Adrenal gland (tissue), 12 donors: ENCODE results near the gene ARHGEF28. TPM values are rescaled to one million over a fixed set of nuclear protein-coding genes. Genes with fewer than 3 reads are reported as not detected.

Experiments
- DNase-seq, 7 donors: peaks; one replicate each; pipeline ENCODE4 v3.0.0-alpha.2; 2019 to 2020
- H3K27ac ChIP-seq, 5 donors: fragments of 200-600 bp; sonication (generic) in 4 of 5; 1 replicate in 3 of 5; 2 replicates in 2 of 5; pipeline versions ENCODE4 v1.5.1 to v1.8.0; 2016 to 2020; ENCODE audit warnings: mild to moderate bottlenecking in 1 of 5
- H3K27me3 ChIP-seq: fragments of 200-600 bp; 2 replicates; pipeline ENCODE4 v1.8.0; 2021
- H3K36me3 ChIP-seq, 2 donors: fragments of 200-600 bp; replicated peaks in 1 of 2; 1 replicate in 1 of 2; 2 replicates in 1 of 2; pipeline versions ENCODE4 v1.5.1 to v1.8.0; 2018 to 2022
- H3K4me1 ChIP-seq, 2 donors: fragments of 200-600 bp; replicated peaks in 1 of 2; 1 replicate in 1 of 2; 2 replicates in 1 of 2; pipeline versions ENCODE4 v1.5.1 to v1.8.0; 2018 to 2021
- H3K4me3 ChIP-seq, 4 donors: fragments of 200-600 bp; sonication (generic) in 3 of 4; one replicate each; pipeline ENCODE4 v1.5.1; 2016 to 2018
- H3K9me3 ChIP-seq, 3 donors: fragments of 200-600 bp; sonication (generic) in 1 of 3; replicated peaks in 1 of 3; 1 replicate in 2 of 3; 2 replicates in 1 of 3; pipeline versions ENCODE4 v1.5.1 to v1.8.0; 2016 to 2021
- POLR2A ChIP-seq, 2 donors: fragments of 450-650 bp; IDR thresholded peaks; one replicate each; pipeline ENCODE4 v1.6.1; 2017; ENCODE audit warnings: antibody characterized with exemption in 2 of 2, mild to moderate bottlenecking in 2 of 2, moderate library complexity in 1 of 2
- WGBS, 4 donors: extraction: QIAGEN DNeasy Blood & Tissue Kit in 2 of 4; methylation state at CpG; one replicate each; pipeline versions ENCODE4 v1.1.5 to v1.1.7; 2013 to 2017; 5-methylcytosine and 5-hydroxymethylcytosine counted together
- intact Hi-C, 2 donors: fragments of 100-400 bp; cut with DNase I; formaldehyde crosslinking; loops; one replicate each; pipeline versions ENCODE4 v1.14.1 to v1.15.0; 2022 to 2023
- polyA plus RNA-seq, 3 donors: library from polyadenylated mRNA; stranded (reverse); fragments of 200-250 nt in 2 of 3; fragments of 350-450 nt in 1 of 3; fragmentation: Illumina TruSeq in 1 of 3; extraction: RNeasy Lipid Tissue Mini Kit (QIAGEN cat#74804) in 1 of 3; gene quantifications; one replicate each; pipeline ENCODE4 v1.2.3, GENCODE V29; 2013 to 2014
- total RNA-seq, 9 donors: library from RNA; depleted of rRNA in 4 of 9; stranded (reverse); fragments of >200 nt in 4 of 9; fragments of 120-200 nt in 1 of 9; fragmentation: NEBNext Ultra II Directional in 1 of 9; extraction: Animal tissue kit (Norgen Biotek cat#: 25700) in 1 of 9; gene quantifications; one replicate each; pipeline versions ENCODE4 v1.1.0 to v1.2.4, GENCODE V29; 2013 to 2023
- TF ChIP-seq, protein P1 (sequence below), 6 experiments: fragments of 450-650 bp in 4 of 6; fragments of 200-600 bp in 2 of 6; sonication (generic) in 1 of 6; IDR thresholded peaks; 1 replicate in 5 of 6; 2 replicates in 1 of 6; pipeline versions ENCODE4 v1.5.1 to v1.8.0; 2016 to 2021; ENCODE audit warnings: antibody characterized with exemption in 6 of 6, mild to moderate bottlenecking in 2 of 6, moderate library complexity in 1 of 6
- donor health status: healthy with polysubstance abuse.
- donor health status: Bipolar disorder and iron deficiency.
- donor health status: DM: yes; HTN: yes; CAD: no.
- donor health status: DM: no; HTN: no; CAD: no.
- donor health status: DM: no; HTN: no; CAD: no.
- donor health status: DM: yes; HTN: yes; CAD: no.

Gene ARHGEF28
- total and polyA plus RNA-seq, 12 donors = 25.3 to 138 (median 42.4) TPM

- H3K27me3 ChIP-seq = no peaks in the 10 kb centered on the region
- no peaks in the 10 kb centered on the region for H3K9me3 ChIP-seq
- WGBS, 4 donors = 87 to 92% (median 90%) methylated on average over 3 of the region's 3 CpGs
- intact Hi-C loops = loop anchor here in 1 of 2 donors (5.0 kb wide), 1 partner anchor 742 kb away; the partner anchor contains the start of gene ENC1
- no peak for DNase-seq
- TF ChIP-seq POLR2A (IDR thresholded peaks at IDR 0.05) = no peak
- TF ChIP-seq, protein P1, sequence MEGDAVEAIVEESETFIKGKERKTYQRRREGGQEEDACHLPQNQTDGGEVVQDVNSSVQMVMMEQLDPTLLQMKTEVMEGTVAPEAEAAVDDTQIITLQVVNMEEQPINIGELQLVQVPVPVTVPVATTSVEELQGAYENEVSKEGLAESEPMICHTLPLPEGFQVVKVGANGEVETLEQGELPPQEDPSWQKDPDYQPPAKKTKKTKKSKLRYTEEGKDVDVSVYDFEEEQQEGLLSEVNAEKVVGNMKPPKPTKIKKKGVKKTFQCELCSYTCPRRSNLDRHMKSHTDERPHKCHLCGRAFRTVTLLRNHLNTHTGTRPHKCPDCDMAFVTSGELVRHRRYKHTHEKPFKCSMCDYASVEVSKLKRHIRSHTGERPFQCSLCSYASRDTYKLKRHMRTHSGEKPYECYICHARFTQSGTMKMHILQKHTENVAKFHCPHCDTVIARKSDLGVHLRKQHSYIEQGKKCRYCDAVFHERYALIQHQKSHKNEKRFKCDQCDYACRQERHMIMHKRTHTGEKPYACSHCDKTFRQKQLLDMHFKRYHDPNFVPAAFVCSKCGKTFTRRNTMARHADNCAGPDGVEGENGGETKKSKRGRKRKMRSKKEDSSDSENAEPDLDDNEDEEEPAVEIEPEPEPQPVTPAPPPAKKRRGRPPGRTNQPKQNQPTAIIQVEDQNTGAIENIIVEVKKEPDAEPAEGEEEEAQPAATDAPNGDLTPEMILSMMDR (IDR thresholded peaks at IDR 0.05) = no peak
- no peak overlapping the region for H3K27ac ChIP-seq
- H3K36me3 ChIP-seq = no peaks in the 10 kb centered on the region
- peaks cover 0 to 10% of the 10 kb centered on the region in 2 donors for H3K4me1 ChIP-seq
- no peak overlapping the region for H3K4me3 ChIP-seq
Observed at GRCh38 chr5:73899916-73900315, 273.9 kb downstream of the ARHGEF28 start.

DNA sequence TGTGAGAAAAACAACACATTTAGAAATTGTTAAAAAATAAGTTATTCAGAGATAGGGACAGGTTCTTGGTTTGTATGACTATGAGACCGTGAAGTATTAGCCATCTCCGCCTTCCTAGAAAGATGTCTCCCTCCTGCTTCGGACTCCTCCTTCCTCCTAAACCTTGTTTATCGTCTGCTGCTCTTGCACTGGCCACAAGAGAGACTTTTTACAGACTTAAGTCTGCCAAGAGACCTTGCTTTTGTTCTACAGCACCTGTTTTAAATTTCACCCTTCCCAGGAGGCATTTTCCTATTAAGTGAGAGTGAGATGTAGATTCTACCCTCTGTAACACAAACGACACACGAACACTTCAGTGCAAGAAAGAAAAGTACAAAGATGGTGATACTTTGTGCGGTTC lies 274.6 kb downstream of the ARHGEF28 start:
- H3K9me3 ChIP-seq = no peaks in the 10 kb centered on the region
- WGBS, 4 donors = 87 to 93% (median 91%) methylated on average over 7 of the region's 7 CpGs
- no peak for TF ChIP-seq POLR2A (IDR thresholded peaks at IDR 0.05)
- TF ChIP-seq, protein P1 (IDR thresholded peaks at IDR 0.05) = no peak

DNA sequence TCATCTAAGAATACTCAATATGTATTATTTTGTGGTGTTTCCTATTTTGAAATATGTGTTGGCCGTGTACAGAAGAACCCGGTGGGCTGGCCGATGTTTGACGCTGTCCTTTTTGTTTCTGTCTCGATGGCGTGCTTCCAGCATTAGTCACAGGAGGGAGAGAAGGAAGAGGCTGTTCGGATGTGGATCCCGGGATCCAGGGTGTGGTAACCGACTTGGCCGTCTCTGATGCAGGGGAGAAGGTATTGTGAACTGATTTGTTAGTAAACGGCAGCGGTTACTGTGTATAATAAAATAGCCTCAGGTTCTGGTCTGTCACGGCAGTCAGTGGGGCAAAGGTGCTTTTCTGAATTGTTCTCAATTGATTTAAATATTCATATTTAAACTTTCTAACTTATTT lies 275.0 kb downstream of the ARHGEF28 start:
- peak in 6 of 7 donors; percentile 55 to 77 (median 68) for DNase-seq
- Histone ChIP-seq H3K9me3 (no peaks in the 10 kb centered on the region), H3K4me1 (peaks cover 0 to 10% of the 10 kb centered on the region in 2 donors), H3K36me3 (no peaks in the 10 kb centered on the region), H3K27me3 (no peaks in the 10 kb centered on the region), H3K27ac (peak overlapping the region in 1 of 5 donors; percentile 46), H3K4me3 (no peak overlapping the region)
- TF ChIP-seq POLR2A (IDR thresholded peaks at IDR 0.05) = no peak
- TF ChIP-seq, protein P1 (IDR thresholded peaks at IDR 0.05) = no peak
- intact Hi-C loops = loop anchor here in 1 of 2 donors (5.0 kb wide), 1 partner anchor 741 kb away; the partner anchor contains the start of gene ENC1
- WGBS, 4 donors = 63 to 76% (median 66%) methylated on average over 13 of the region's 13 CpGs

More for the DNA sequence above, 274.6 kb downstream of the ARHGEF28 start:
- Histone ChIP-seq H3K36me3 (no peaks in the 10 kb centered on the region), H3K27ac (peak overlapping the region in 1 of 5 donors; percentile 46), H3K27me3 (no peaks in the 10 kb centered on the region), H3K4me1 (peaks cover 0 to 10% of the 10 kb centered on the region in 2 donors), H3K4me3 (no peak overlapping the region)
- DNase-seq = no peak
- intact Hi-C loops = loop anchor here in 1 of 2 donors (5.0 kb wide), 1 partner anchor 742 kb away; the partner anchor contains the start of gene ENC1

GRCh38 chr5:73901455-73901854 lies 275.5 kb downstream of the ARHGEF28 start:
- Histone ChIP-seq H3K27me3 (no peaks in the 10 kb centered on the region), H3K9me3 (no peaks in the 10 kb centered on the region), H3K36me3 (no peaks in the 10 kb centered on the region), H3K27ac (no peak overlapping the region), H3K4me1 (peaks cover 0 to 10% of the 10 kb centered on the region in 2 donors), H3K4me3 (no peak overlapping the region)
- intact Hi-C loops = loop anchor here in 1 of 2 donors (5.0 kb wide), 1 partner anchor 741 kb away; the partner anchor contains the start of gene ENC1
- 51 to 63% (median 59%) methylated on average over 4 of the region's 4 CpGs for WGBS, 4 donors
- no peak for DNase-seq
- TF ChIP-seq, protein P1 (IDR thresholded peaks at IDR 0.05) = no peak
- TF ChIP-seq POLR2A (IDR thresholded peaks at IDR 0.05) = no peak
